Activated CD4-positive, CD25-positive, alpha-beta regulatory T cell treated with anti-CD3 and anti-CD28 coated beads, Interleukin-2, amount 50 U/mL, for 24 hours (primary cell): ENCODE results near the gene RHBG.

Experiments used
- ATAC-seq, 2 donors: fragments of 150-1000 bp; cut with Tn5 transposase; one replicate each; pipeline ENCODE4 v1.10.0; 2021; ENCODE audit warnings: mild to moderate bottlenecking in 1 of 2, moderate library complexity in 1 of 2

Gene RHBG

DNA sequence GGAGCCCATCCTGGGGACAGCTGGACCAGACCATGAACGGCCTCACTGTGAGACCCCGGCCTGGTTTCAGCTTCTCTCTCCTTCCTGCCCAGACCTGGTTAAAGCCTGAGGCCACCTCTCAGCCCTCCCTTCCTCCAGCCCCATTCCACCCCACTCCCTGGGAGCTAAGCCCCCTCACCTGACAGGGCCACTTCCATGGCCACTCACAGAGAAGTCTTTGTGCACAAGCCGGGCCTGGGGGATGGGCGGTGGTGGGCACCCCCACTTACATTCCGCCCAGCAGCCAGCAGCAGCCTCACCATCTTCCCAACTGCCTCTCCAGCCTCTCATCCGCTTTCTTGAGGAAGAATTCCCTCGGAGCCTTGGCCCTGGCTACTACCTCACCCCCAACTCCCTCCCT is 40.4 kb downstream of the RHBG start:
- no peak for ATAC-seq

DNA sequence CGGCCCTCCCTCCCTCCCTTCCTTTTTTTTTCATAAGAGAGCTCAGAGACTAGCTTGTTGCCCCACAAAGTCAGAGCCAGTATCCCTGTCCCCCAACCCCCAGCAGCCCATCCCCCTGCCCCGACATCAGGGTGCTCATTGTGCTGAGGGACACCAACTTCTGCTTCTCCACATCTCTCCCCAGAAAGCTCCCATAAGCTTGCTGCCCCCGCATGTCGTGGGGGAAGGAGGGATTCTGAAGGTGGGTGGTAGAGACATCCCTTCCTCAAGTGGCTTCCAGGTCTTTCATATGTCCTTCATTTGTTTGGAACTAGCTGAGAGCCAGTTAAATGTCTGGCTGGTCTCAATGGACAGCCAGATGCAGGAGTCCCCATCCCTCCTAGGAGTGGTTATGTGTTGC is 41.2 kb downstream of the RHBG start:
- ATAC-seq = no peak

DNA sequence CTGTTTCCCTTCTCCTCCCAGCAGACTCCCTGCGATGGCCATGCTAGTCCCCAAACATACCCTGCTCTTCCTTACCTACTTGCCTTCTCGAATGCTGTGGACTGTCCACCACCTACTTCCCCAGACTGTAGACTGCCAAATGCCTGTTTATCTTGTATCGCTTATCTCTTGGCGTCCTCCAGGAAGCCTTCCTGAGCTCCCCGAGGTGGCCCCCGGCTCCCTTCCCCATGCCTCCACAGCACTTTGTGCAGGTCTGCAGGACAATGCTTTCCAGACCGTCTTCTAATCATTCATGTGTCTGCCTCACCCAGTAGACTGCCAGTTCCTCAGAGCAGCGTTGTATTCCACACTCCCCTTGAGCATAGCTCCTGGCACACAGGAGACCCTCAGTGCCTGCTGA is 41.7 kb downstream of the RHBG start:
- no peak for ATAC-seq

DNA sequence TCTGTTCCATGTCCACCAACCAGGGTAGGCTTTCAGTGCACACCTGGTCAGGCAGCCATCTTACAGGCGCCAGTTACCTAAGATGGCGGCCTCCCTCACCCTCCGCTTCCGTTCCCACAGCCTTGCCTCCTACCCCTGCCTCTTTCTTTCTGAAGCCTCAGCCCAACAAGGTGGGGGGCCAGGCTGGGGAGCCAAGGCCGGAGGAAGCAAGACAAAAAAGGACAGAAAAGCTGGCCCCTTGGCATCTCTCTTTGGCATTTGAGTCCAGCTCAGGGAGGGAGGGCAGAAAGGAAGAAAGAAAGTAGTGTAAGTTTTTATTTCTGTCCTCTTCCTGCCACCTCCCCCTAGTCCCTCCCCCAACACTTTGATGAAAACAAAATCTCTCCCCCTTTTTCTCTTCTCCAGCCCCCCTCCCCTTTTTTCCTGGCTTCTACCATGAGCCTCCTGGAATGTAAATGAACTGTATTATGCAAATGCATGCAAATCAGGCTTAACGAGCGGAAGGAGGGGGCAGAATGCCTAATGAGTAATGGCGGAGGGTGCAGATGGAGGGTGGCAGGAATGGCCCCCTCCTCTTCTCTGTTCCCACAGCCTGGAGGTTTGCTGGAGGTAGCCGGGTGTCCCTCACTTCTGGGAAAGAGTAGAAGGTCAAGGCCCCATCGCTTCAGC is 43.8 kb downstream of the RHBG start:
- ATAC-seq = no peak

DNA sequence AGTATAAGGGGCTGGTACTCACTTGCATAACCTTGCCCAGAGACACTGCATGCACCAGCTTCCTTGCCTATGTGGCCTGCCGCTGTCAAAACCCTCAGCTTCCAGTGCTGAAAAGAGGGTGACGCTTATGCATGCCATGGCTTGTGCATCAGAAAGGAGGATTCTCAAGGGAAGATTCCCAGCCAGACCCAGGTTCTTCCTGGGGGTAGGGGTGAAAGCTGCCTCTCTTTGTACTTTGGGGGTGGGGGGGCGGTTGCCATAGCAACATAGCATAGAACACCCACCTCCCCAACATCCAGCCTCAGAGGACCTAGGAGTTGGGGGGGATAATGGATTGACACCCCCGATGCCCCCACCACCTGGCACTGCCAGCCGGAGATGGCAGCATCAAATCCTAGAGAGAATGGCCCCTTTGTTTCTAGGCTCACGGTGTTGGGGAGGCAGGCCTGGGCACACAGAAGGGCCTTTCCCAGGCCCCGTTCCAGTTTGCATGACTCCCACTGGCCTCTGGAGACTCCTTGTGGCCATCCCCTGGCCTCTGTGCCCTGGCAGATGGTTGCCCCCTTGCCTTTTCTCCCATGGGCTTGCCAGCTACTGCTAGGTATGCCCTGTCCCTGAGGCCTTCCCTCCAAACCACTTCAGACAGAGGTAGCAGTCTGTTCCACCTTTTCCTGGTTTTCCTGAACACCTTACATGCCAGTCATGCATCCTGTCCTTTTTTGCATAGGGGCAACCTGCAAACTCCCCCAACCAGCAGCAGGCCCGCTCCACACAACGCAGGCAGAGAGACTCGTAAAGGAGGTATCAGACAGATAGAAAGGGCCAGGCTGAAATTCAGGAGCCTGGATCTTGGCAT is 44.6 kb downstream of the RHBG start:
- no peak for ATAC-seq

DNA sequence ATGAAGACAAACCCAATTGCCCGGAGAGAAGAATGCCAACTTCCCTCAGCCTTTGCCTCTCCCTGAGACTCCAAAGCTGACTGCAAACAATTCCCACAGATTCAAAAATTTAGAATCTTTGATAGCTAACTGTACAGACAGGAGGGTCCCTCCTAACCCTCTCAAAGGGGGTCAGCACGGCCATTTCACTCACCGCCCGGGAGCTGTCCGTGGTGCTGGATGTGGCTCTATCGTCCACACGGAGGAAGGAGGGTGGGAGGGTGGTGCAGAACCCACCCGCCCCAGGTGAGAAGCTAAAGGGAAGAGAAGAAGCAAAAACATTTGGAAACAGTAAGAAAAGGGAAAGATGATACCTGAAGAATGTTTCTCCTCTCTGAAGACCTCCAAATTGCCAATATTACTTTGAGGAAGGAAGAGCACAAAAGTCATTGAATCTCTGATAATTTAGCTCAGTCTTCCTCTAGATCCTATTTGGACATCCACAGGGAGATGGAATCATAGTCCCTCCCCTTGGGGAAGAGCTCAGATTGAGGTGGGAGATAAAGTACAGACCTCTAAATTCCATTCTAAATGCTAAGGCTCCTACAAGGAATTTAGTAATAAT is 45.6 kb downstream of the RHBG start:
- ATAC-seq = no peak

DNA sequence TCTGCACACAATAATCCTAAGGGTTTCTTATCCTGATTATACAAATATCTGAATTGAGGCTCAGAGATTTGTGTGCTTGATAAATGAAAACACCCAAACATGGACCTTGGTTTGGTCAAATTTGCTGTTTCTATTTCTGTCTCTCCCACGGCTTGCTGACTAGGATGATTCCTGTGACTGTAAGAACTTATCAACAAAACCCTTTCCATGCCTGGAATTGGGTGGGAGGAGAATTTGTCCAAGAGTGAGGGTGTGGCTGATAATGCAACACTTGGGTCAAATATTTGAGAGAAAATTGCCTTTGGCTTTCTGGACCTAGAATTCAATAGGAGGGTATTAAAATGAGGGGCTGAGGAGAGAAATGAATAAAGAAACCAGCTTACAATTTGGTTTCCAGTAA is 48.0 kb downstream of the RHBG start:
- no peak for ATAC-seq

DNA sequence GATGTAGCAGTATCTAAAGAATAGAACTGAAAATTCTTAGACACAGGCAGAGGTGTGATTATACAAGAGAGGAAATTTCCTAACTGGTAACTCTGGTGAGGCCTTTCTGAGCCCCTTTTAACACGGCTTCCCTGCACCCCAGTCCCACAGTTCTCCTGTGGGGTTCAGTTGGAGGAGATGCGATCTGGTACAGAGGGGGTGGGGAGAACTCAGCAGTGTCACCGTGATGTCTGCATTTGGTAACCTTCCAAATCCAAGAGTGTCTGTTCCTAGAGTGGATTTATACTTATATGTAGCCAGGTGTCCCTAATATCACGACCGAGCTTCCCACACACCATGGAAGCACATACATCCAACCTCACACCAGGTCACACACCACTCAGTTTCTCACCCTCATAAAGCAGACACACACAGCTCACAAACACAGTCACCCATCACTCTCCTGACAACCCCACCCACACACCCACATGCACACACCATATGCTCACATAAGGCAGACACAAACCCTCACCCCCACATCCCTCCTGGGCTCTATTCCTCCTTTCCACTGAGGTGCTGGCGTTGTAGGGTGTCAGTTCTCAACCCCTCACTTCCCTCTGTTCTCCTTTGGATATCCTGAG is 48.5 kb downstream of the RHBG start:
- no peak for ATAC-seq

DNA sequence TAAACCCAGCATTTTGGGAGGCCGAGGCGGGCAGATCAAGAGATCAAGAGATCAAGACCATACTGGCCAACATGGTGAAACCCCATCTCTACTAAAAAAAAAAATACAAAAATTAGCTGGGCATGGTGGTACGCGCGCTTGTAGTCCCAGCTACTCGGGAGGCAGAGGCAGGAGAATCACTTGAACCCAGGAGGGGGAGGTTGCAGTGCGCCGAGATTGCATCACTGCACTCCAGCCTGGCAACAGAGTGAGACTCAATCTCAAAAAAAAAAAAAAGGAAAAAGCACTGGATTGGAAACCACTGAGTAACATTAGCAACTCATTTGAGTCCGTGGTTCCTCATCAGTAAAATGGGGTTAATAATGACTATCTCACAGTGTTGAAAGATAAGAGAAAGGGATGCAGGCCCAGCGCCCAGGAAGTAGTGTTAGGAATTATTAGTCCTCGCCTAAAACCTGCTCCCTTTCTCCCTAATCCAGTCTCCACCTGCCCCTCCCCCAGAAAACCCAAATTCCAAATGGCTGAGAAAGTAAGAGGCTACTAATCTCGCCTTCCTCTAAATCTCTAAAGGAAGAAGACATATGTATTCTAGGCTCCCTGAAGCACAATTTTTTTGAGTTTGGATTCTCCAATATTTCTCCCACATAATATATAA is 49.5 kb downstream of the RHBG start:
- ATAC-seq = no peak

DNA sequence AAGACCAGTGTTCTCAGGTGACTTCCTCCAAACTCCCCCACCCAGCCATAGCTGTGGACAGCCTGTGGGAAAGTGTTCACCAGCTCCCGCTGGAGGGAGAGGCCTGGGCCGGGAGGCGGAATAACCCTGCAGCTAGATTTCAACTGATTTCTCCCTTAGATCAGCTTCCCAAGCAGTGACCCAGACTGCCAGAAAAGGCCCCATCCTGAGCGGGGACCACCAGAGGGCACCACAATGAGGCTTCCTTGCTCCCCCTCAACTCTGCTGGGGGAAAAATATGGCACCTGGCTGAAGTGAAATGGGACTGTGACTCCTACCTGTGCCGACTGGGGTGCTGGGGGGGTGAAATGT is 50.8 kb downstream of the RHBG start:
- ATAC-seq = peak; percentile 7 to 24

DNA sequence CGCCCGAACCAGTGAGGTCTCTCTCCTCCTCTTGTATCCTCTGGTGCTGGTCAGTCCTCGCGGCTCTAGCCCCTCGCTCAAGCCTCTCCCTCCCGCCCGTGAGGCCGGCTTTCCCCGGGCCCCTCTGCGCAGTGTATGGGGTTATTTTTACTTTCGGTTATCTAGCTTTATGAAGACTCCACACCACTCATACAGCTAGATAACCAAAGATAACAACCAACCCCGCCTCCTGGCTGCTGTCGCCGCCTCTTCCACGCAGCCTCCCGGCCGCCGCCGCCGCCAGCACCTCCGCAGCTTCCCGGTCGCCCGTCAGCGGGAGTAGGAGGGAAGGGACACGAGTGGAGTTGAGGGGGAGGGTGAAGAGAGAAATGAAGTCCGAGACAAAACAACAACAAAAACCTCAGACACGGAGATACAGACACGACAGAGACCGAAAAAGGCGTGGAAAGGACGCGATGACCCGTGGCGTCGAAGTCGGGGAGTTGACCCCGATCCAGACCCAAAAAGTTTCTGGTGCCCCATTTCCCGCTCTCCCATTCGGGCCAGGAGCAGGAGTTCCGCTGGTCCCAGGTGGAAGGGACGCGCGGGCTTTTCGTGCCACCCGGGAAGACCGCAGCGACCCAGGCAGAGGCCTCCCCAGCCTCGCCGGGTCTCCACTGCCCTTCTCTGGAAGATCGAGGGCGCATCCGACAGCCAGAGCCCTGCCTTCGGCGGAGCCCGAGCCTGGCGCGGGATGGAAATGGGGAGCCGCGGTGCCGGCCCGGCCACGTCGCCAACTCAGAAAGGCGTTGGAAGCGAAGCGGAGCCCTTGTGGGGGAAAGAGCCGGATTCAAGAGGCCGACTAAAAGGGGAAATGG is 51.4 kb downstream of the RHBG start:
- ATAC-seq = peak; percentile 88

DNA sequence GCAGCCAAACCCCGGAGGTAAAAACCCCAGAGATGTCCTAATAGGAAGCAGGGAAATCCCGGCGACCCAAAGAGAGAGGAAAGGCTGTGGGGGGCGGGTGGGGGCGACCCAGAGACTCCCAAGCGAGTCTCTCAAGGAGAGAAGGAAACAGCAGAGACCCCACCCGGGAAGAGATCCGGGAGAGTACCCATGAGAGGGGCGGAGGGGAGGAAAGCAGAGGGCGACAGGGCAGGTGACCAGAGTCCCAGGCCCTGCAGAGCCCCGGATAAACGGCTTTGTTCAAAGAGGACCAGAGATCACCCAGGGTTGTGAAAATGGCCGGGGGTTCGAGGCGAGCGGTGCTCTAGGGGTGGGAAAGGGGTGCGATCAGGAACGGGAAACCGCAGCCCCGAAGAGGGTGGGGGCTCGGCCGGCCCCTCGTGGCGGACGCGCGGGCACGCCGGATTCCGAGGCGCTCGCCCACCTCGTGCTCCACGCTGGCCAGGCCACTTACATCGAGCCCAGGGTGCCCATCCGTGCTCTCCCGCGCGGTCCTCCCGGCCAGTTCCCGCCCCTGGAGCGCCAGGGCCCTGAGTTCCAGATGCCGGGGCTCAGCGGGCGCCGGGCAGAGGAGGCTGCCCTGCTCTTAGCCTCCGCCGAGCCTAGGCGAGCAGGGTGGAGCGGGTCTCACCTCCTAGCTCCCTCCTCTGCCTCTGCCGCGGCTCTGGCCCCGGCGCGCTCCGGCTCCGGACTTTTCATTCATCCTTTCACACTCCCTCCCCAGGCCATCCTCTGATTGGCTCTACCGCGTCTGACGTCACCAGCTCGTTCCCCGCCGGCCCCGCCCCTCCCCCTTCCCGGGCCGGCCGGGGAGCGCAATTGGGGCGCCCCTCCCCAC is 52.3 kb downstream of the RHBG start:
- peak; percentile 72 to 75 for ATAC-seq

DNA sequence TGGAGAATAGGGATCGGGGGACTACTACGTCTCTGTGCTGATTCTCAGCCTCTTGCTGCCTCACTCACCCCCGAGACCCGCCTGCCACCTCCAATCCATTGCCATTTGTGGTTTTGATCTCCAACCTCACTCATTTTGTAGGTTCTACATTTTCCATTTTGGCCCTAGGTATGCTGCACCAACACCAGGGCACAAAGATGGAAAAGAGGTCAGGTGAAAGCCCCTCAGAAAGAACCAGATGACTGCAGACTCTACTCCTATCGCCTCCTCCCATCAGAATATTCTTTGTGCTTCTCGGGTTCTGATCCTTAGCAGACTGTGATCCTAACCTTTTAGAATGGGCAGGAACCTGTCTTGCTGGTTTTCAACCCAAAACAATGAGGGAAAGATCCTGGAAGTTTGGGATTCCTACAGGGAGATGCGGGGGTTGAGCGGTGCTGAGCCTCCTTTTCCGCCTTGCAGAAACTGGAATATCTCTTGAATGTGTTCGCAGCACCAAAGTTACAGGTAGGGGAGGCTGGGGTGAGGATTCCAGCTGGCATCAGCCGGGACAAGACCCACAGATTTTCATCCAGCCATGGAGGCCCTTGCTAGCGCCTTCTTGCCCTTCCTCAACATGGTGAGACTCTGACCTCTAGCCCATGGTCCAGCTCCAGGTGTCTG is 53.1 kb downstream of the RHBG start:
- no peak for ATAC-seq

DNA sequence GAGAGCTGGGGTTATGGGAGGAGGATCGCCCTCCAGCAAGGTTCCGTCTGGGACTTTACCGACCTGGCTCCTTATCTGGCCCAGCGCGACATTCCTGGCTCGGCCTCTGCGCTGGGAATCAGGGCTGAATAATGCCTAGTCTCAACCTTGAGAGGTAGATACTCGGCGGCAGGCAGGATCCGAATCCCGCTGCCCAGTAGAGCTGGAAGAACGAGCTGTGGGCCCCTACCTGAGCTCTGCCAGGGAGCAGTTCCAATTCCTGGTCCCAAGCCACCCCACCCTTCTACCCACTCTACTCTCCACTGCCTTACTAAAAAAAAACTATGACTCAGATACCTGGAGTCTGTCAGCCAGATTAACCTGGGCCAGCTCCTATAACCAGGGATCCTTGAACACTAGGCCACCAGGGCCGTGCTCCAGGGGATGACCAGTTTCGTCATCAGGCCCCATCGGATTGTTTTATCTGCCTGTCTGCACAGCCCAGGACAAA is 53.6 kb downstream of the RHBG start:
- no peak for ATAC-seq

DNA sequence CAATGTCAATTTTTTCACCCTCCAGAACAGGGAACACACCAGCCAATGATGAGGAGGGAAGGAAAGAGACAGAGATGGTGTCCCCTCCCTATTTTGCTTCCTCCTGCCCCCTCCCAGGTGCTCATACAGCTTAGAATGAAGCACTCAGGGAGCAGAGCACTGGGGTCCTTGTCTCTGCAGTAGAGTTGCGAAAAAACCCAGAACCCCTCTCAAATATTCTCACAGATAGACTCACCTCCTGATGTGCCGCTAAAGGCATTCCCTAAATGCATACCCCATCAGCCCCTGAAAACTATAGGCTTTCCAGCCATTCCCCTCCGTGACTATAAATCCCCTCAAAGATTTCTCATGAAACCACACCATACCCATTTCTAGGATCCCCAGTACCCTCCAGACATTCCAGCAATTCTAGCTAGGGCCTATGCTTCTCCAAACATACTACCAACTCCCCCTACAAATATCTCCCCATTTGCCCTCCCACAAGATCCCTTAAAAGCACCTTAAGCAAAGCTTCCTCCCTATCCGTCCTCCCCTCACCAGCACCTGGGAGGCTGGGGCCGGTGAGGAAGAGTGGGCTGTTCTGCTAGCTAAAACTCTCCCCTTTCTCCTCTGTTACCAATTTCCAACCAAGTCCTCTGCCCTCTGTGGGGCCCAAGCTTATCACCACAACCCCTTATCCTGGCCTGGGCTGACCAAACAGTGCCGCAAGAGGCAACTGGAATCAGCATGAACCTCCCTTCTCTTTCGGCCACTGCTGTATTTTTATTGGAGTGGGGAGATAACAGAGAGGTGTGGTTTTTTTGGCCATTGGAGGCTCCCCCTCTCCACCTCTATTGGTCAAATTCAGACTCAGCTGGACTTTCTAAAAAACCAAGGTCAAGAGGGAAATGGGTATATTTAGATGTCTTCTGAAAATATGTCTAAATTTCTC is 54.7 kb downstream of the RHBG start:
- ATAC-seq = no peak

DNA sequence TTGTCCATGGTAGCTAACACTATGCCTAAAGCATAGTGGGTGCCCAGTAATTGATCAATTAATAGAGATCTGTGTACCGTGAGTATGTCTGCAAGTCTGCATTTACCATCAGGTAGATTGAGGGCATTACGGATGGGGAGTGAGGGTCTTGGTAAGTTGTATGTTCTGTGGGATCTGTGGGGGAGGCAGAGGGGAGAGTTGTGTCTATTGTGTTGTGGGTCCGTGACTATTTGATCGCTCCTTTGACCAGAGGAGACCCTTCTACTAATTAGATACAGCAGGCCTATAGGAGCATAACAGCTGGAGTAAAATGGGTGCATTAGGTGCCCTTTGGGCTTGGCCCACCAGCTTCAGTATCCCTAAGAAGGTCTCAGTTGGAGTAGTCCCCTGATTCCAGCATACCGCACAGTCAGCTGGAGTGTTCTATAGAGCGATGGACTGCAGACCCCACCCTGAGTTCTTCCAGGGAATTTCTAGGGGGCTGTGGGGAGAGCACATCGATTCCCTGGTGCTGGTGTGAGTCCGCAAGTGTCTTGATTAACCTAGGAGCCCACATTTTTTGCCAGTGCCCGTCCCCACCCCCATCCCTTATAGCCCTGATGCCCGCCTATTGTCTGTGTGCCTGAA is 55.9 kb downstream of the RHBG start:
- no peak for ATAC-seq

DNA sequence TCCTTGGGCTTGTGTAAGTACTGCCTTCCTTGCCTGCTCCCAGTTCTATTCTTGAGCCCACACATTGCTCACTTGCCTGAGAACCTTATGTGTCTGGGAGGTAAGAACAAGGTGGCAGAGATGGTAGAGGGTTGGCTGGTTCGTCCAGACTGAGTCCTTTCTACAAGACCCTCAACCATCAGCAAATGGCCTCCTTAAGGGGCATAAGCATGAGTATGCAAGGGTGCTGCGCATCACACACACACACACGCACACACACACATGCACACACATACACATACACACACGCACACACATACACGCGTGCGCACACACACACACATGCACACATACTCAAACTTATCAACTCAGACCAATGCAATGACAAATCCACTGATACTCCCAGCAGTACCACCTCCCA is 56.9 kb downstream of the RHBG start:
- no peak for ATAC-seq

DNA sequence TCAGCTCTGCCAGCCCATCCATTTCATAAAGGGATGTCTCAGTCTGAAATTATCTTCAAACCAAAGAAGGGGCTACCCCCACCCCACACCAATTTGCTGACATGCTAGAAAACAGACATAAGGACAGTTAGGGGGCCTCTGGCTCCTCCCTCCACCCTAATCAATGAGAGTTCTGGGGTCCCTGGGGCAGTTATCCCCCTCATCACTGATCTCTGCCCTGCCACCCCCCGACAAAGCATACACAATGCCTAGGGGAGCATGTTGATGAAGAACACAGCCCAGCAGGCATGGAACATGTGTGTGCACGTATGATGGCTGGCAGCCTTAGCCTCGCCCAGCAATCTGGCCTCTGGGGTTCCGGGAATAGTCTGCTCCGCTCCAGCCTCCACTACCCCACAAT is 58.9 kb downstream of the RHBG start:
- ATAC-seq = no peak
